Esophagus muscularis mucosa (tissue), 4 donors: ENCODE results near the gene ATG14.

Experiments used
- EP300 ChIP-seq: sonication (generic); formaldehyde crosslinking; IDR thresholded peaks from one replicate; pipeline ENCODE4 v1.6.1; 2017; ENCODE audit warnings: antibody characterized with exemption
- POLR2AphosphoS5 ChIP-seq, 2 donors: sonication (generic); formaldehyde crosslinking; IDR thresholded peaks; one replicate each; pipeline ENCODE4 v1.6.1; 2017; ENCODE audit warnings: antibody characterized with exemption in 2 of 2
- TF ChIP-seq, protein P1 (sequence below), 3 experiments: fragments of 200-600 bp in 2 of 3; fragments of 450-650 bp in 1 of 3; sonication (generic) in 2 of 3; IDR thresholded peaks; one replicate each; pipeline ENCODE4 v1.5.1; 2017 to 2019; ENCODE audit warnings: antibody characterized with exemption in 3 of 3, mild to moderate bottlenecking in 2 of 3, moderate library complexity in 1 of 3

- TF ChIP-seq, protein P1, sequence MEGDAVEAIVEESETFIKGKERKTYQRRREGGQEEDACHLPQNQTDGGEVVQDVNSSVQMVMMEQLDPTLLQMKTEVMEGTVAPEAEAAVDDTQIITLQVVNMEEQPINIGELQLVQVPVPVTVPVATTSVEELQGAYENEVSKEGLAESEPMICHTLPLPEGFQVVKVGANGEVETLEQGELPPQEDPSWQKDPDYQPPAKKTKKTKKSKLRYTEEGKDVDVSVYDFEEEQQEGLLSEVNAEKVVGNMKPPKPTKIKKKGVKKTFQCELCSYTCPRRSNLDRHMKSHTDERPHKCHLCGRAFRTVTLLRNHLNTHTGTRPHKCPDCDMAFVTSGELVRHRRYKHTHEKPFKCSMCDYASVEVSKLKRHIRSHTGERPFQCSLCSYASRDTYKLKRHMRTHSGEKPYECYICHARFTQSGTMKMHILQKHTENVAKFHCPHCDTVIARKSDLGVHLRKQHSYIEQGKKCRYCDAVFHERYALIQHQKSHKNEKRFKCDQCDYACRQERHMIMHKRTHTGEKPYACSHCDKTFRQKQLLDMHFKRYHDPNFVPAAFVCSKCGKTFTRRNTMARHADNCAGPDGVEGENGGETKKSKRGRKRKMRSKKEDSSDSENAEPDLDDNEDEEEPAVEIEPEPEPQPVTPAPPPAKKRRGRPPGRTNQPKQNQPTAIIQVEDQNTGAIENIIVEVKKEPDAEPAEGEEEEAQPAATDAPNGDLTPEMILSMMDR (IDR thresholded peaks at IDR 0.05), result no peak
- TF ChIP-seq POLR2AphosphoS5 (IDR thresholded peaks at IDR 0.05), result no peak
- TF ChIP-seq EP300, result no peak
Observed at GRCh38 chr14:55451950-55452349, 40.3 kb upstream of the ATG14 start.
